SK-N-MC (cell line): ENCODE measurements around the gene FBH1.

ENCODE experiments used
- EZH2 ChIP-seq: fragments of 200-600 bp; sonication (generic); IDR thresholded peaks from one replicate; pipeline ENCODE4 v1.6.1; 2017; ENCODE audit warnings: antibody characterized with exemption
- POLR2AphosphoS5 ChIP-seq: IDR thresholded peaks from 2 replicates; pipeline ENCODE4 v1.6.1; 2012; ENCODE audit warnings: mild to moderate bottlenecking, low read depth, low read length, borderline replicate concordance

DNA sequence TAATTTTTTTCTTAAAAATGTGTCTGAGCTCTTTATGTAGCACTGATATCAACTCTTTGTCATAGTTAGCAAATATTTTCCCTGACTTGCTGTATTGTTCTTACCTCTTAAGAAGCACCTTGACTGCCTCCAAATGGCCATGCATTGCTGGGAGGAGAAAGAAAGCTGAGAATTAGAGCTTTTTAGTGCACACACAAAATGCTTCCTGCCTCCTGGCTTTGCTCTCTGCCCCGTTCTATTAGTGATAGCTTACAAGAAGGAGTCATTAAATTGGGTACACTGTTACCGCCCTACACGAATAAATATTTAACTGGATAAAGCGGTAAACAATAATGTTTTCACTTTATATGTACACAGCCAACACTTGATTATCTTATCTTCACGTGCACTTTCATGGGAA lies 4.4 kb upstream of the FBH1 start:
- TF ChIP-seq POLR2AphosphoS5 (no peak), EZH2 (no peak)
